Mucosa of descending colon (tissue), 3 donors: ENCODE measurements around the gene REEP2. TPM values are rescaled to one million over a fixed set of nuclear protein-coding genes. Genes with fewer than 3 reads are reported as not detected.
A peak's percentile ranks its signal among the peaks of the same experiment; 100 is the strongest.
"Not testable (repeated sequence)": the region's sequence is repeated elsewhere in the genome, so short reads cannot be mapped to it uniquely, and the experiment has no call there.

Source experiments
- ATAC-seq: fragments of 200-7000 bp; cut with Tn5 transposase; one replicate; pipeline ENCODE4 v1.9.1; 2020; ENCODE audit warnings: mild to moderate bottlenecking, moderate library complexity
- DNase-seq, 3 donors: peaks; one replicate each; pipeline ENCODE4 v3.0.0-alpha.2; 2020
- H3K36me3 ChIP-seq: fragments of 200-600 bp; one replicate; pipeline ENCODE4 v1.8.0; 2021; ENCODE audit warnings: low read depth, mild to moderate bottlenecking
- H3K4me1 ChIP-seq: fragments of 200-600 bp; one replicate; pipeline ENCODE4 v1.8.0; 2021; ENCODE audit warnings: low read depth, mild to moderate bottlenecking
- H3K4me3 ChIP-seq: fragments of 200-600 bp; one replicate; pipeline ENCODE4 v1.8.0; 2021; ENCODE audit warnings: mild to moderate bottlenecking
- H3K9me3 ChIP-seq: fragments of 200-600 bp; one replicate; pipeline ENCODE4 v1.8.0; 2021; ENCODE audit warnings: mild to moderate bottlenecking
- CTCF ChIP-seq: fragments of 200-600 bp; IDR thresholded peaks from one replicate; pipeline ENCODE4 v1.8.0; 2022; ENCODE audit warnings: antibody characterized with exemption, mild to moderate bottlenecking
- intact Hi-C, 2 donors: fragments of 100-400 bp; cut with DNase I in 1 of 2; cut with micrococcal nuclease in 1 of 2; formaldehyde crosslinking; loops; one replicate each; pipeline versions ENCODE4 v1.11.0 to v1.11.1; 2022; cut with DNase I, micrococcal nuclease
- total RNA-seq, 3 donors: library from RNA; stranded (reverse); fragmentation: NEBNext Ultra II Directional in 2 of 3; extraction: Animal tissue kit (Norgen Biotek cat#: 25700) in 2 of 3; gene quantifications; one replicate each; pipeline versions ENCODE4 v1.2.1 to v1.2.4, GENCODE V29; 2021 to 2023
- donor health status: DM: no; HTN: no; CAD: no; lungs with moderate emphysema.
- donor health status: DM: no; HTN: no; CAD: no.
- donor health status: DM: no; HTN: yes; CAD: no.

The REEP2 gene
- total RNA-seq, 3 donors from 2014 or later, result 1.0 to 16.3 (median 2.7) TPM

GRCh38 chr5:138470322-138471051 is 31.6 kb downstream of the REEP2 start:
- Histone ChIP-seq H3K9me3 (no peaks in the 10 kb centered on the region), H3K36me3 (no peaks in the 10 kb centered on the region), H3K4me1 (peaks cover 10% of the 10 kb centered on the region), H3K4me3 (no peak overlapping the region)
- intact Hi-C loops, result no loop called here
- peak; percentile 6 for ATAC-seq
- TF ChIP-seq CTCF, result no peak
- DNase-seq, result no peak

DNA sequence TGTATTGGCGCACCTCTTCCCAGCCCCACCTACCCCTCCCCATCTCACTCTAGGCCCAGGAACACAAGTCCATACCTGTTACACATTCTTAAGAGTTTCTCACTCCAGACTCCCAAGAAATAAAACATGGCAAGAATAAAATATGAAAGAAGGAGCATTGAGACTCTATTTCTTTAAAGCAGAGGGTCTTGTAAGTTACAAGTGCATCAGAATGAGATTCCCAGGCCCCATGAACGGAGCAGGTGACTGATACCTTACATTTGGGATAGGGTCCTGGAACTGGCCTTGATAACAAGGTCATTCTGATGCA is 32.1 kb downstream of the REEP2 start:
- intact Hi-C loops, result no loop called here
- Histone ChIP-seq H3K4me1 (peaks cover 10% of the 10 kb centered on the region), H3K36me3 (no peaks in the 10 kb centered on the region), H3K9me3 (no peaks in the 10 kb centered on the region), H3K4me3 (no peak overlapping the region)
- ATAC-seq, result no peak
- TF ChIP-seq CTCF, result no peak
- DNase-seq, result no peak

- TF ChIP-seq CTCF, result no peak
Measured at GRCh38 chr5:138472353-138472752, 33.5 kb downstream of the REEP2 start.

DNA sequence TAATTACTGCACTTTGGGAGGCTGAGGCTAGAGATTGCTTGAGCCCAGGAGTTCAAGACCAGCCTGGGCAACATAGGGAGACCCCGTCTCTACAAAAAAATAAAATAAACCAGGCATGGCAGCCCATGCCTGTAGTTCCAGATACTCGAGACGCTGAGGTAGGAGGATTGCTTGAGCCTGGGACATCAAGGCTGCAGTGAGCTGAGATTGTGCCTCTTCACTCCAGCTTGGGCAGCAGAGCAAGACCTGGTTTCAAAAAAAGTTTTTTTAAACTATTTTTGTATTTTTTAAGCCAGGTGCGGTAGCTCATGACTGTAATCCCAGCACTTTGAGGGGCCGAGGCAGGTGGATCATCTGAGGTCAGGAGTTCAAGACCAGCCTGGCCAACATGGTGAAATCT is 34.3 kb downstream of the REEP2 start:
- H3K36me3 ChIP-seq, intact Hi-C loops, ATAC-seq, H3K4me3 ChIP-seq, H3K4me1 ChIP-seq, H3K9me3 ChIP-seq, DNase-seq: not testable (repeated sequence)

More at GRCh38 chr5:138472353-138472752, 33.5 kb downstream of the REEP2 start:
- Histone ChIP-seq H3K4me3 (no peak overlapping the region), H3K36me3 (no peaks in the 10 kb centered on the region), H3K9me3 (no peaks in the 10 kb centered on the region), H3K4me1 (no peaks in the 10 kb centered on the region)
- no peak for DNase-seq
- intact Hi-C loops, result no loop called here
- no peak for ATAC-seq

DNA sequence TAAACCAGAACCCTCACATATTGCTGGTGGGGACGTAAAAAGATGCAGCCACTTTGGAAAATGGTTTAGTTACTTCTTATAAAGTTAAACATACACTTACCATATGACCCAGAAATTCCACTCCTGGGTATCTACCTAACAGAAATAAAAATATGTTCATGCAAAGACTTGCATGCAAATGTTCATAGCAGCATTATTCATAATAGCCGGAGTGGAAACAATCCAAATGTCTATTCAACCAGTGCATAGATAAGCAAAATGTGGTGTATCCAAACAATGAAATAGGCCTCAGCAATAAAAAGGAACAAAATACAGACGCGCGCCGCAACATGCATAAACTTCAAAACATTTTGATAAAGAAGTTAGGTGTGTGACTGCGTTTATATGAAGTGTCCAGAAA is 38.1 kb downstream of the REEP2 start:
- DNase-seq (no peak), ATAC-seq (no peak)
- Histone ChIP-seq H3K36me3 (no peaks in the 10 kb centered on the region), H3K4me3 (no peak overlapping the region), H3K9me3 (no peaks in the 10 kb centered on the region), H3K4me1 (no peaks in the 10 kb centered on the region)
- no peak for TF ChIP-seq CTCF
- intact Hi-C loops, result no loop called here

GRCh38 chr5:138482638-138483037 is 43.8 kb downstream of the REEP2 start:
- H3K4me1 ChIP-seq, result no peaks in the 10 kb centered on the region
- ATAC-seq, result peak; percentile 32
- H3K36me3 ChIP-seq, result no peaks in the 10 kb centered on the region
- intact Hi-C loops, result no loop called here
- DNase-seq, result no peak
- H3K4me3 ChIP-seq, result no peak overlapping the region
- no peak for TF ChIP-seq CTCF
- no peaks in the 10 kb centered on the region for H3K9me3 ChIP-seq
